CD4-positive, alpha-beta T cell (primary cell): Measurements from ENCODE around the gene SLC7A6. TPM values are rescaled to one million over a fixed set of nuclear protein-coding genes. Genes with fewer than 3 reads are reported as not detected.
A peak's percentile ranks its signal among the peaks of the same experiment; 100 is the strongest.

Experiments used
- ATAC-seq: fragments of 200-7000 bp; cut with Tn5 transposase; one replicate; pipeline ENCODE4 v1.10.0; 2022; ENCODE audit warnings: mild to moderate bottlenecking; ENCODE audit not compliant: poor library complexity
- CTCF ChIA-PET: fragments of 350-600 bp; sonication (Branson Sonifier 250); formaldehyde crosslinking; loops from one replicate; lab custom pipeline; 2021; ENCODE audit warnings: antibody characterized with exemption, inconsistent platforms; lab: Charles Lee
- POLR2A ChIA-PET: fragments of 350-600 bp; sonication (Branson Sonifier 250); formaldehyde crosslinking; loops from one replicate; lab custom pipeline; 2021; ENCODE audit warnings: antibody characterized with exemption, inconsistent platforms; lab: Charles Lee
- DNase-seq, 14 experiments: peaks; one replicate each; pipeline ENCODE4 v3.0.0-alpha.2; 2013 to 2020; ENCODE audit warnings: mixed read lengths in 2 of 14
- H3K27ac ChIP-seq, 2 donors: one replicate each; pipeline versions ENCODE4 v1.5.1 to v1.7.0; 2013; ENCODE audit warnings: low read length in 2 of 2, low read depth in 1 of 2, mild to moderate bottlenecking in 1 of 2
- H3K27me3 ChIP-seq, 2 experiments: 1 replicate in 1 of 2; 2 replicates in 1 of 2; pipeline versions ENCODE4 v1.6.1 to v1.7.0; 2013; ENCODE audit warnings: low read length in 2 of 2, control low read depth in 1 of 2, mild to moderate bottlenecking in 1 of 2, moderate library complexity in 1 of 2; ENCODE audit not compliant: insufficient read depth in 2 of 2, control insufficient read depth in 1 of 2
- H3K36me3 ChIP-seq: one replicate; pipeline ENCODE4 v1.6.1; 2013; ENCODE audit warnings: low read length, control low read depth; ENCODE audit not compliant: insufficient read depth
- H3K4me1 ChIP-seq: one replicate; pipeline ENCODE4 v1.6.1; 2013; ENCODE audit warnings: low read length, control low read depth; ENCODE audit not compliant: insufficient read depth
- H3K4me3 ChIP-seq: one replicate; pipeline ENCODE4 v1.5.1; 2013; ENCODE audit warnings: mild to moderate bottlenecking, low read length, moderate library complexity
- H3K9me3 ChIP-seq, 2 experiments: 1 replicate in 1 of 2; 2 replicates in 1 of 2; pipeline versions ENCODE4 v1.6.1 to v1.7.0; 2013; ENCODE audit warnings: low read length in 2 of 2, mild to moderate bottlenecking in 2 of 2, control low read depth in 1 of 2, moderate library complexity in 1 of 2; ENCODE audit not compliant: control insufficient read depth in 1 of 2, insufficient read depth in 1 of 2
- H3K27ac Mint-ChIP-seq: one replicate; pipeline ENCODE4 v1.8.0; 2020; ENCODE audit warnings: mixed read lengths
- H3K27me3 Mint-ChIP-seq: one replicate; pipeline ENCODE4 v1.8.0; 2021; ENCODE audit warnings: mixed read lengths
- H3K36me3 Mint-ChIP-seq: one replicate; pipeline ENCODE4 v1.8.0; 2021; ENCODE audit warnings: low read depth, mixed read lengths
- H3K4me1 Mint-ChIP-seq: one replicate; pipeline ENCODE4 v1.8.0; 2021; ENCODE audit warnings: low read depth, mixed read lengths
- H3K4me3 Mint-ChIP-seq: one replicate; pipeline ENCODE4 v1.8.0; 2020; ENCODE audit warnings: mild to moderate bottlenecking, mixed read lengths
- H3K9me3 Mint-ChIP-seq: one replicate; pipeline ENCODE4 v1.8.0; 2020; ENCODE audit warnings: mixed read lengths
- CTCF ChIP-seq: fragments of 200-600 bp; IDR thresholded peaks from one replicate; pipeline ENCODE4 v1.8.0; 2022; ENCODE audit warnings: antibody characterized with exemption, mild to moderate bottlenecking
- intact Hi-C, 2 experiments: fragments of 100-400 bp; cut with DNase I in 1 of 2; cut with micrococcal nuclease in 1 of 2; formaldehyde crosslinking; loops; one replicate each; pipeline versions ENCODE4 v1.15.1 to v1.9.0; 2023 to 2025; cut with DNase I, micrococcal nuclease
- total RNA-seq, 174 experiments: library from RNA in 2 of 174; stranded (reverse) in 2 of 174; gene quantifications; one replicate each; pipeline ENCODE4 v1.2.3 and lab custom pipeline; 2021 to 2026

The SLC7A6 gene
- total RNA-seq, 2 experiments from 2014 or later = 187 to 197 TPM

- ATAC-seq = no peak
- Histone ChIP-seq H3K9me3 (no peaks in the 10 kb centered on the region), H3K4me3 (no peak overlapping the region), H3K36me3 (peaks cover 98% of the 10 kb centered on the region), H3K27ac (no peak overlapping the region), H3K27me3 (no peaks in the 10 kb centered on the region), H3K4me1 (peaks cover 33% of the 10 kb centered on the region)
- no peaks in the 10 kb centered on the region for H3K9me3 Mint-ChIP-seq
- H3K4me3 Mint-ChIP-seq = no peak overlapping the region
- peaks cover 53% of the 10 kb centered on the region for H3K4me1 Mint-ChIP-seq
- H3K36me3 Mint-ChIP-seq = peaks cover 97% of the 10 kb centered on the region
- TF ChIP-seq CTCF = no peak
- peak overlapping the region; percentile 43 for H3K27ac Mint-ChIP-seq
- CTCF ChIA-PET = interaction anchor here (0.9 to 23.0 kb wide), 2 partner anchors 32 to 33 kb away, joined by 3 to 278 read pairs; partner anchors contain the start of gene SLC7A6
- POLR2A ChIA-PET = interaction anchor here (1.1 to 1.7 kb wide), 3 partner anchors 9 to 32 kb away, joined by 4 to 5 read pairs (median 5); partner anchors contain the start of gene SLC7A6
- no peak for DNase-seq
- intact Hi-C loops = no loop called here
- H3K27me3 Mint-ChIP-seq = no peaks in the 10 kb centered on the region
Measured at GRCh38 chr16:68296693-68297092, 32.4 kb downstream of the SLC7A6 start.

GRCh38 chr16:68297908-68298307, 33.6 kb downstream of the SLC7A6 start:
- Mint-ChIP-seq H3K4me3 (no peak overlapping the region), H3K27me3 (no peaks in the 10 kb centered on the region), H3K4me1 (peaks cover 52% of the 10 kb centered on the region), H3K36me3 (peaks cover 97% of the 10 kb centered on the region), H3K27ac (peak overlapping the region; percentile 43), H3K9me3 (no peaks in the 10 kb centered on the region)
- Histone ChIP-seq H3K9me3 (no peaks in the 10 kb centered on the region), H3K27ac (no peak overlapping the region), H3K4me3 (no peak overlapping the region), H3K27me3 (no peaks in the 10 kb centered on the region), H3K36me3 (peaks cover 98% of the 10 kb centered on the region), H3K4me1 (peaks cover 22% of the 10 kb centered on the region)
- DNase-seq = no peak
- POLR2A ChIA-PET = interaction anchor here (0.9 to 3.5 kb wide), 3 partner anchors 7 to 178 kb away, joined by 3 to 25 read pairs (median 3); no protein-coding TSS in a partner anchor
- intact Hi-C loops = no loop called here
- CTCF ChIA-PET = interaction anchor here (1.6 to 23.0 kb wide), 2 partner anchors 12 to 35 kb away, joined by 6 to 278 read pairs; partner anchors contain the start of gene SLC7A6
- TF ChIP-seq CTCF = no peak
- ATAC-seq = no peak

GRCh38 chr16:68298312-68298711, 34.0 kb downstream of the SLC7A6 start:
- H3K4me3 ChIP-seq = no peak overlapping the region
- CTCF ChIA-PET = interaction anchor here (1.2 to 23.0 kb wide), 3 partner anchors 13 to 35 kb away, joined by 3 to 278 read pairs (median 6); partner anchors contain the start of gene SLC7A6
- H3K36me3 ChIP-seq = peaks cover 96% of the 10 kb centered on the region
- Mint-ChIP-seq H3K27me3 (no peaks in the 10 kb centered on the region), H3K36me3 (peaks cover 97% of the 10 kb centered on the region), H3K4me3 (no peak overlapping the region), H3K27ac (peak overlapping the region; percentile 43), H3K9me3 (no peaks in the 10 kb centered on the region), H3K4me1 (peaks cover 50% of the 10 kb centered on the region)
- H3K27me3 ChIP-seq = no peaks in the 10 kb centered on the region
- H3K9me3 ChIP-seq = no peaks in the 10 kb centered on the region
- no peak for DNase-seq
- intact Hi-C loops = no loop called here
- no peak overlapping the region for H3K27ac ChIP-seq
- peaks cover 20% of the 10 kb centered on the region for H3K4me1 ChIP-seq
- TF ChIP-seq CTCF = no peak
- no peak for ATAC-seq
- POLR2A ChIA-PET = interaction anchor here (0.9 to 3.5 kb wide), 3 partner anchors 8 to 178 kb away, joined by 3 to 25 read pairs (median 3); no protein-coding TSS in a partner anchor
